MM.1S (cell line): Measurements from ENCODE around the gene TTYH2.

Experiments used
- EZH2 ChIP-seq: fragments of 300-600 bp; sonication (generic); optimal IDR thresholded peaks from 2 replicates; pipeline ENCODE3; 2017; ENCODE audit warnings: low read depth, mild to moderate bottlenecking, antibody characterized with exemption, low read length, mixed read lengths
- TF ChIP-seq, protein P1 (sequence below): fragments of 300-600 bp; sonication (generic); IDR thresholded peaks from 2 replicates; pipeline ENCODE4 v1.5.1; 2016; ENCODE audit warnings: antibody characterized with exemption, low read length, mixed read lengths

DNA sequence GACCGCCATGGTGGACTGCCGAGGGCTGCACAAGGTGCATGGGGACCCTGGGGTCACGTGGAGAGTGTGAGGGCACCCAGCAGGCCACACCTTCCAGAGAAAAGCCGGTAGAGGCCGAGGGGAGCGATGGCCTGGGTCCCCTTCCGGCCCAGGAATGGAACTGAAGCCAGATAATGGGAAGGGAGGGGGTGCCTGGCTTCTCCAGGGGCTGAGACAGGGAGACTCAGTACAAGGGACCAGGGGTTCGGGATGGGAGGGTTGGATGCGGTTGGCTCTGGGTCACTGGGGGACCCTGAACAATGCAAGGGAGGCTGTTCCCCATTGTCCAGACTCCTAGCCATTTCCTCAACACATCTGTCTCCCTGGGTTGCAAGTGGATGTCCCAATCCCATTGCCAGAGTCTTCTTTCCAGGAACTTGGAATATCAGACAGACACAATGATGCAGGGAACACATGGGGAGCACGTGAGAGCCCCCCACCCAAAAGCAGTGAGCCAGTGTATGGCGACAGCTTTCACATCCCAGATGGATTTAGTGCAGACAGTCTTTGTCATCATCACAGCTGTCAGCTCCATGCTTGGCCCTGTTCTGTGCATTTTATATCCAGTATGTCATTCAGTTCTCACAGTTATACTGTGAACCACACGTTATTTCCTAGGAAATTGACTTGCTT, 37.1 kb downstream of the TTYH2 start:
- no peak for TF ChIP-seq EZH2
- TF ChIP-seq, protein P1, sequence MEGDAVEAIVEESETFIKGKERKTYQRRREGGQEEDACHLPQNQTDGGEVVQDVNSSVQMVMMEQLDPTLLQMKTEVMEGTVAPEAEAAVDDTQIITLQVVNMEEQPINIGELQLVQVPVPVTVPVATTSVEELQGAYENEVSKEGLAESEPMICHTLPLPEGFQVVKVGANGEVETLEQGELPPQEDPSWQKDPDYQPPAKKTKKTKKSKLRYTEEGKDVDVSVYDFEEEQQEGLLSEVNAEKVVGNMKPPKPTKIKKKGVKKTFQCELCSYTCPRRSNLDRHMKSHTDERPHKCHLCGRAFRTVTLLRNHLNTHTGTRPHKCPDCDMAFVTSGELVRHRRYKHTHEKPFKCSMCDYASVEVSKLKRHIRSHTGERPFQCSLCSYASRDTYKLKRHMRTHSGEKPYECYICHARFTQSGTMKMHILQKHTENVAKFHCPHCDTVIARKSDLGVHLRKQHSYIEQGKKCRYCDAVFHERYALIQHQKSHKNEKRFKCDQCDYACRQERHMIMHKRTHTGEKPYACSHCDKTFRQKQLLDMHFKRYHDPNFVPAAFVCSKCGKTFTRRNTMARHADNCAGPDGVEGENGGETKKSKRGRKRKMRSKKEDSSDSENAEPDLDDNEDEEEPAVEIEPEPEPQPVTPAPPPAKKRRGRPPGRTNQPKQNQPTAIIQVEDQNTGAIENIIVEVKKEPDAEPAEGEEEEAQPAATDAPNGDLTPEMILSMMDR = no peak
